Liver (tissue), 3 donors: Measurements from ENCODE around the gene ZCCHC4.
A peak's percentile ranks its signal among the peaks of the same experiment; 100 is the strongest.

Experiments used
- RXRA ChIP-seq, 2 donors: IDR thresholded peaks; 2 replicates each; pipeline ENCODE4 v1.6.1; 2017 to 2018; ENCODE audit warnings: antibody characterized with exemption in 2 of 2, mild to moderate bottlenecking in 1 of 2
- YY1 ChIP-seq: IDR thresholded peaks from 2 replicates; pipeline ENCODE4 v1.6.1; 2016; ENCODE audit warnings: antibody characterized with exemption, mild to moderate bottlenecking
- TF ChIP-seq, protein P1 (sequence below): fragments of 150-350 bp; IDR thresholded peaks from 2 replicates; pipeline ENCODE4 v1.5.1; 2017; ENCODE audit warnings: improper control_type of control experiment, low read depth, low read length; ENCODE audit not compliant: missing input control
- TF ChIP-seq, protein P2 (sequence below): IDR thresholded peaks from 2 replicates; pipeline ENCODE4 v1.6.1; 2016; ENCODE audit warnings: antibody characterized with exemption, mild to moderate bottlenecking
- donor health status: healthy.
- donor health status: healthy.

DNA sequence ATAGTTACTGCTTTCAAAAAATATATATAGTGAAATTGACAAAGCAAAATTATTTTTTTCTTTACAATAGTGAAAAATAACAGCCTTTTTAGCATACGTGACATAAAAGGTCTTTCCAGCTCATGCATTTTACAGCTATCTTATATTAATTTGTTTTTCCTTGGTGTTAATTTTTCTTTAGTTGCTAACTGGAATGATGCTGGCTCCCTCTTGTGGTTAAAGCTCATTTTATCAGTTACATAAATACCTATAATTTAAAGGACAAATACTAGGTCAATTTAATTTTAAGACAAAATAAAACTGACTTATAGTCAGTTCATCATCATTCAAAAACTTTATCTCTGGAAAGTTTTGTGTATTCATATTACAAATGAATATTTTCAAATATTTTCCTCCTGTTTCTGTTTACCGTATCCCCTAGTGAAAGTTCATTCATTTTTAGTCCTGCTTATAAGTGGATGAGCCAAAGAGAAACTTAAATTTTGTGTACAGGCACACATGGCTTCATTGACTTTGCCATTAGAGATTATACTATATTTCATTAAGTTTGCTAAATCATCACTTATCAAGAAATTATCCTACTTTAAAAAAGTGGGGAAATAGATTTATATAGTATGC lies 54.5 kb downstream of the ZCCHC4 start:
- TF ChIP-seq, protein P1, sequence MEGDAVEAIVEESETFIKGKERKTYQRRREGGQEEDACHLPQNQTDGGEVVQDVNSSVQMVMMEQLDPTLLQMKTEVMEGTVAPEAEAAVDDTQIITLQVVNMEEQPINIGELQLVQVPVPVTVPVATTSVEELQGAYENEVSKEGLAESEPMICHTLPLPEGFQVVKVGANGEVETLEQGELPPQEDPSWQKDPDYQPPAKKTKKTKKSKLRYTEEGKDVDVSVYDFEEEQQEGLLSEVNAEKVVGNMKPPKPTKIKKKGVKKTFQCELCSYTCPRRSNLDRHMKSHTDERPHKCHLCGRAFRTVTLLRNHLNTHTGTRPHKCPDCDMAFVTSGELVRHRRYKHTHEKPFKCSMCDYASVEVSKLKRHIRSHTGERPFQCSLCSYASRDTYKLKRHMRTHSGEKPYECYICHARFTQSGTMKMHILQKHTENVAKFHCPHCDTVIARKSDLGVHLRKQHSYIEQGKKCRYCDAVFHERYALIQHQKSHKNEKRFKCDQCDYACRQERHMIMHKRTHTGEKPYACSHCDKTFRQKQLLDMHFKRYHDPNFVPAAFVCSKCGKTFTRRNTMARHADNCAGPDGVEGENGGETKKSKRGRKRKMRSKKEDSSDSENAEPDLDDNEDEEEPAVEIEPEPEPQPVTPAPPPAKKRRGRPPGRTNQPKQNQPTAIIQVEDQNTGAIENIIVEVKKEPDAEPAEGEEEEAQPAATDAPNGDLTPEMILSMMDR: peak; percentile 42
- no peak for TF ChIP-seq RXRA (IDR thresholded peaks at IDR 0.05)
- TF ChIP-seq, protein P2, sequence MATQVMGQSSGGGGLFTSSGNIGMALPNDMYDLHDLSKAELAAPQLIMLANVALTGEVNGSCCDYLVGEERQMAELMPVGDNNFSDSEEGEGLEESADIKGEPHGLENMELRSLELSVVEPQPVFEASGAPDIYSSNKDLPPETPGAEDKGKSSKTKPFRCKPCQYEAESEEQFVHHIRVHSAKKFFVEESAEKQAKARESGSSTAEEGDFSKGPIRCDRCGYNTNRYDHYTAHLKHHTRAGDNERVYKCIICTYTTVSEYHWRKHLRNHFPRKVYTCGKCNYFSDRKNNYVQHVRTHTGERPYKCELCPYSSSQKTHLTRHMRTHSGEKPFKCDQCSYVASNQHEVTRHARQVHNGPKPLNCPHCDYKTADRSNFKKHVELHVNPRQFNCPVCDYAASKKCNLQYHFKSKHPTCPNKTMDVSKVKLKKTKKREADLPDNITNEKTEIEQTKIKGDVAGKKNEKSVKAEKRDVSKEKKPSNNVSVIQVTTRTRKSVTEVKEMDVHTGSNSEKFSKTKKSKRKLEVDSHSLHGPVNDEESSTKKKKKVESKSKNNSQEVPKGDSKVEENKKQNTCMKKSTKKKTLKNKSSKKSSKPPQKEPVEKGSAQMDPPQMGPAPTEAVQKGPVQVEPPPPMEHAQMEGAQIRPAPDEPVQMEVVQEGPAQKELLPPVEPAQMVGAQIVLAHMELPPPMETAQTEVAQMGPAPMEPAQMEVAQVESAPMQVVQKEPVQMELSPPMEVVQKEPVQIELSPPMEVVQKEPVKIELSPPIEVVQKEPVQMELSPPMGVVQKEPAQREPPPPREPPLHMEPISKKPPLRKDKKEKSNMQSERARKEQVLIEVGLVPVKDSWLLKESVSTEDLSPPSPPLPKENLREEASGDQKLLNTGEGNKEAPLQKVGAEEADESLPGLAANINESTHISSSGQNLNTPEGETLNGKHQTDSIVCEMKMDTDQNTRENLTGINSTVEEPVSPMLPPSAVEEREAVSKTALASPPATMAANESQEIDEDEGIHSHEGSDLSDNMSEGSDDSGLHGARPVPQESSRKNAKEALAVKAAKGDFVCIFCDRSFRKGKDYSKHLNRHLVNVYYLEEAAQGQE: no peak
- no peak for TF ChIP-seq YY1
